ENCODE results near the gene PSMF1.

PSMF1 gene

GRCh38 chr20:1155342-1155741 is 36.9 kb downstream of the PSMF1 start:
- H3K9me3 ChIP-seq (replicated peaks; ENCODE audit: insufficient read depth, low read length) = no peaks in the 10 kb centered on the region
- H3K9me2 ChIP-seq (replicated peaks; ENCODE audit: insufficient read depth, low read length) = no peaks in the 10 kb centered on the region
- no peak overlapping the region for H3K27ac ChIP-seq (ENCODE audit: low read length)
- no peaks in the 10 kb centered on the region for H3F3A ChIP-seq (ENCODE audit: insufficient read depth, low read length)
- no peaks in the 10 kb centered on the region for H3K27me3 ChIP-seq (replicated peaks; ENCODE audit: insufficient read depth, low read length)
- no peak overlapping the region for H3K9ac ChIP-seq (ENCODE audit: low read length)
- H3K79me2 ChIP-seq (ENCODE audit: low read length) = peaks cover 40% of the 10 kb centered on the region
- 0 out of 2 replicates have a peak, but pooled peaks cover 7% of the 10 kb centered on the region for H3K36me3 ChIP-seq (replicated peaks; ENCODE audit: insufficient read depth, low read length)
- TF ChIP-seq, protein P1, sequence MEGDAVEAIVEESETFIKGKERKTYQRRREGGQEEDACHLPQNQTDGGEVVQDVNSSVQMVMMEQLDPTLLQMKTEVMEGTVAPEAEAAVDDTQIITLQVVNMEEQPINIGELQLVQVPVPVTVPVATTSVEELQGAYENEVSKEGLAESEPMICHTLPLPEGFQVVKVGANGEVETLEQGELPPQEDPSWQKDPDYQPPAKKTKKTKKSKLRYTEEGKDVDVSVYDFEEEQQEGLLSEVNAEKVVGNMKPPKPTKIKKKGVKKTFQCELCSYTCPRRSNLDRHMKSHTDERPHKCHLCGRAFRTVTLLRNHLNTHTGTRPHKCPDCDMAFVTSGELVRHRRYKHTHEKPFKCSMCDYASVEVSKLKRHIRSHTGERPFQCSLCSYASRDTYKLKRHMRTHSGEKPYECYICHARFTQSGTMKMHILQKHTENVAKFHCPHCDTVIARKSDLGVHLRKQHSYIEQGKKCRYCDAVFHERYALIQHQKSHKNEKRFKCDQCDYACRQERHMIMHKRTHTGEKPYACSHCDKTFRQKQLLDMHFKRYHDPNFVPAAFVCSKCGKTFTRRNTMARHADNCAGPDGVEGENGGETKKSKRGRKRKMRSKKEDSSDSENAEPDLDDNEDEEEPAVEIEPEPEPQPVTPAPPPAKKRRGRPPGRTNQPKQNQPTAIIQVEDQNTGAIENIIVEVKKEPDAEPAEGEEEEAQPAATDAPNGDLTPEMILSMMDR (IDR thresholded peaks at IDR 0.05; ENCODE audit: low read length) = no peak
- TF ChIP-seq EZH2 (optimal IDR thresholded peaks at IDR 0.05; ENCODE audit: low read depth, low read length) (no peak), EZH2phosphoT487 (IDR thresholded peaks at IDR 0.05; ENCODE audit: low read length) (no peak)
- no peaks in the 10 kb centered on the region for H4K20me1 ChIP-seq (ENCODE audit: insufficient read depth, low read length)
- DNase-seq = no peak
- no peaks in the 10 kb centered on the region for H3K4me1 ChIP-seq (ENCODE audit: low read length)
- no peak overlapping the region for H3K4me3 ChIP-seq (ENCODE audit: low read length)
- H3K4me2 ChIP-seq (ENCODE audit: low read depth, low read length) = no peak overlapping the region
- no peak overlapping the region for H2AFZ ChIP-seq (ENCODE audit: low read length)

- H3K79me2 ChIP-seq (ENCODE audit: low read length) = peaks cover 29% of the 10 kb centered on the region
- H2AFZ ChIP-seq (ENCODE audit: low read length) = no peak overlapping the region
- no peak overlapping the region for H3K4me2 ChIP-seq (ENCODE audit: low read depth, low read length)
- peaks cover 19% of the 10 kb centered on the region for H3F3A ChIP-seq (ENCODE audit: insufficient read depth, low read length)
- no peaks in the 10 kb centered on the region for H4K20me1 ChIP-seq (ENCODE audit: insufficient read depth, low read length)
- H3K4me3 ChIP-seq (ENCODE audit: low read length) = no peak overlapping the region
- no peaks in the 10 kb centered on the region for H3K9me3 ChIP-seq (replicated peaks; ENCODE audit: insufficient read depth, low read length)
- no peak overlapping the region for H3K27ac ChIP-seq (ENCODE audit: low read length)
- no peak for DNase-seq
- no peaks in the 10 kb centered on the region for H3K27me3 ChIP-seq (replicated peaks; ENCODE audit: insufficient read depth, low read length)
- H3K9ac ChIP-seq (ENCODE audit: low read length) = no peak overlapping the region
- TF ChIP-seq, protein P1 (IDR thresholded peaks at IDR 0.05; ENCODE audit: low read length) = no peak
- TF ChIP-seq EZH2phosphoT487 (IDR thresholded peaks at IDR 0.05; ENCODE audit: low read length) = no peak
- 0 out of 2 replicates have a peak, but pooled peaks cover under 1% of the 10 kb centered on the region for H3K36me3 ChIP-seq (replicated peaks; ENCODE audit: insufficient read depth, low read length)
- H3K4me1 ChIP-seq (ENCODE audit: low read length) = peaks cover 36% of the 10 kb centered on the region
- H3K9me2 ChIP-seq (replicated peaks; ENCODE audit: insufficient read depth, low read length) = no peaks in the 10 kb centered on the region
Measured at GRCh38 chr20:1160496-1160895, 42.1 kb downstream of the PSMF1 start.

- Histone ChIP-seq H3K9ac (ENCODE audit: low read length) (no peak overlapping the region), H3K27me3 (replicated peaks; ENCODE audit: insufficient read depth, low read length) (no peaks in the 10 kb centered on the region), H3K4me3 (ENCODE audit: low read length) (no peak overlapping the region), H3K4me2 (ENCODE audit: low read depth, low read length) (no peak overlapping the region), H3K4me1 (ENCODE audit: low read length) (peaks cover 36% of the 10 kb centered on the region), H2AFZ (ENCODE audit: low read length) (no peak overlapping the region), H3K36me3 (replicated peaks; ENCODE audit: insufficient read depth, low read length) (no peaks in the 10 kb centered on the region), H3F3A (ENCODE audit: insufficient read depth, low read length) (peaks cover 19% of the 10 kb centered on the region), H3K79me2 (ENCODE audit: low read length) (peaks cover 29% of the 10 kb centered on the region), H3K9me3 (replicated peaks; ENCODE audit: insufficient read depth, low read length) (no peaks in the 10 kb centered on the region), H3K9me2 (replicated peaks; ENCODE audit: insufficient read depth, low read length) (no peaks in the 10 kb centered on the region), H4K20me1 (ENCODE audit: insufficient read depth, low read length) (no peaks in the 10 kb centered on the region), H3K27ac (ENCODE audit: low read length) (no peak overlapping the region)
- TF ChIP-seq, protein P1 (IDR thresholded peaks at IDR 0.05; ENCODE audit: low read length) = no peak
- no peak for TF ChIP-seq EZH2phosphoT487 (IDR thresholded peaks at IDR 0.05; ENCODE audit: low read length)
- TF ChIP-seq EZH2 (optimal IDR thresholded peaks at IDR 0.05; ENCODE audit: low read depth, low read length) = no peak
- DNase-seq = no peak
Measured at GRCh38 chr20:1160991-1161390, 42.6 kb downstream of the PSMF1 start.

Data from MM.1S (cell line).